HEK293 (cell line): ENCODE results near the gene C20orf204.

Experiments used
- EGR2 ChIP-seq: fragments of 450-650 bp; formaldehyde crosslinking; IDR thresholded peaks from 2 replicates; pipeline ENCODE4 v1.5.1; 2016; ENCODE audit warnings: low read depth, missing biosample characterization, missing genetic modification characterization
- GLIS1 ChIP-seq: fragments of 450-650 bp; formaldehyde crosslinking; IDR thresholded peaks from 2 replicates; pipeline ENCODE4 v1.5.1; 2016; ENCODE audit warnings: missing biosample characterization, missing genetic modification characterization
- HOXA7 ChIP-seq: sonication (generic); formaldehyde crosslinking; IDR thresholded peaks from 2 replicates; pipeline ENCODE4 v1.8.1; 2022; ENCODE audit warnings: missing genetic modification reagents, borderline replicate concordance
- INSM2 ChIP-seq: fragments of 450-650 bp; formaldehyde crosslinking; IDR thresholded peaks from 2 replicates; pipeline ENCODE4 v1.5.1; 2016; ENCODE audit warnings: missing biosample characterization, missing genetic modification characterization
- REPIN1 ChIP-seq: fragments of 450-650 bp; formaldehyde crosslinking; IDR thresholded peaks from 2 replicates; pipeline ENCODE4 v1.5.1; 2017; ENCODE audit warnings: missing biosample characterization, missing genetic modification characterization, low read depth
- SP3 ChIP-seq: fragments of 450-650 bp; formaldehyde crosslinking; IDR thresholded peaks from 2 replicates; pipeline ENCODE4 v1.5.1; 2016; ENCODE audit warnings: missing biosample characterization, missing genetic modification characterization
- YY1 ChIP-seq: fragments of 450-650 bp; formaldehyde crosslinking; IDR thresholded peaks from 2 replicates; pipeline ENCODE4 v1.5.1; 2018; ENCODE audit warnings: missing biosample characterization, missing genetic modification characterization
- YY2 ChIP-seq: fragments of 450-650 bp; formaldehyde crosslinking; IDR thresholded peaks from 2 replicates; pipeline ENCODE4 v1.5.1; 2016; ENCODE audit warnings: missing biosample characterization, missing genetic modification characterization
- ZFP37 ChIP-seq: fragments of 450-650 bp; formaldehyde crosslinking; IDR thresholded peaks from 2 replicates; pipeline ENCODE4 v1.5.1; 2016; ENCODE audit warnings: missing biosample characterization, missing genetic modification characterization
- ZFP69B ChIP-seq: fragments of 450-650 bp; formaldehyde crosslinking; IDR thresholded peaks from 2 replicates; pipeline ENCODE4 v1.5.1; 2016; ENCODE audit warnings: missing biosample characterization, missing genetic modification characterization
- ZNF112 ChIP-seq: fragments of 450-650 bp; formaldehyde crosslinking; IDR thresholded peaks from 2 replicates; pipeline ENCODE4 v1.5.0; 2017; ENCODE audit warnings: missing biosample characterization, missing genetic modification characterization
- ZNF114 ChIP-seq: fragments of 450-650 bp; formaldehyde crosslinking; IDR thresholded peaks from 2 replicates; pipeline ENCODE4 v1.5.0; 2017; ENCODE audit warnings: missing biosample characterization, missing genetic modification characterization
- ZNF121 ChIP-seq: fragments of 450-650 bp; formaldehyde crosslinking; IDR thresholded peaks from 2 replicates; pipeline ENCODE4 v1.5.1; 2016; ENCODE audit warnings: missing biosample characterization, missing genetic modification characterization
- ZNF138 ChIP-seq: fragments of 450-650 bp; formaldehyde crosslinking; IDR thresholded peaks from 2 replicates; pipeline ENCODE4 v1.5.1; 2016; ENCODE audit warnings: missing biosample characterization, missing genetic modification characterization, borderline replicate concordance
- ZNF146 ChIP-seq: fragments of 450-650 bp; formaldehyde crosslinking; IDR thresholded peaks from 2 replicates; pipeline ENCODE4 v1.5.1; 2016; ENCODE audit warnings: missing biosample characterization, missing genetic modification characterization
- ZNF148 ChIP-seq: fragments of 450-650 bp; formaldehyde crosslinking; IDR thresholded peaks from 2 replicates; pipeline ENCODE4 v1.5.0; 2017; ENCODE audit warnings: missing biosample characterization, missing genetic modification characterization, borderline replicate concordance
- ZNF155 ChIP-seq: fragments of 450-650 bp; formaldehyde crosslinking; IDR thresholded peaks from 2 replicates; pipeline ENCODE4 v1.5.1; 2016; ENCODE audit warnings: missing biosample characterization, missing genetic modification characterization
- ZNF169 ChIP-seq: fragments of 450-650 bp; formaldehyde crosslinking; IDR thresholded peaks from 2 replicates; pipeline ENCODE4 v1.5.1; 2016; ENCODE audit warnings: missing biosample characterization, missing genetic modification characterization
- ZNF24 ChIP-seq: fragments of 450-650 bp; formaldehyde crosslinking; IDR thresholded peaks from 2 replicates; pipeline ENCODE4 v1.5.1; 2016; ENCODE audit warnings: missing biosample characterization, missing genetic modification characterization
- ZNF324 ChIP-seq: fragments of 450-650 bp; formaldehyde crosslinking; IDR thresholded peaks from 2 replicates; pipeline ENCODE4 v1.5.1; 2016; ENCODE audit warnings: missing biosample characterization, missing genetic modification characterization
- ZNF354C ChIP-seq: fragments of 450-650 bp; formaldehyde crosslinking; IDR thresholded peaks from 2 replicates; pipeline ENCODE4 v1.5.1; 2016; ENCODE audit warnings: missing biosample characterization, missing genetic modification characterization, low read depth, borderline replicate concordance
- ZNF366 ChIP-seq: fragments of 450-650 bp; formaldehyde crosslinking; conservative IDR thresholded peaks from 2 replicates; pipeline ENCODE4 v1.5.1; 2016; ENCODE audit warnings: missing biosample characterization, missing genetic modification characterization
- ZNF423 ChIP-seq: fragments of 450-650 bp; formaldehyde crosslinking; IDR thresholded peaks from 2 replicates; pipeline ENCODE4 v1.5.1; 2016; ENCODE audit warnings: missing biosample characterization, missing genetic modification characterization
- ZNF501 ChIP-seq: fragments of 450-650 bp; formaldehyde crosslinking; IDR thresholded peaks from 2 replicates; pipeline ENCODE4 v1.5.1; 2016; ENCODE audit warnings: missing biosample characterization, missing genetic modification characterization
- ZNF513 ChIP-seq: fragments of 450-650 bp; IDR thresholded peaks from 2 replicates; pipeline ENCODE4 v1.5.1; 2018; ENCODE audit warnings: missing biosample characterization, missing genetic modification characterization
- ZNF530 ChIP-seq: fragments of 450-650 bp; formaldehyde crosslinking; IDR thresholded peaks from 2 replicates; pipeline ENCODE4 v1.5.1; 2016; ENCODE audit warnings: low read depth, missing biosample characterization, missing genetic modification characterization
- ZNF600 ChIP-seq: fragments of 450-650 bp; formaldehyde crosslinking; IDR thresholded peaks from 2 replicates; pipeline ENCODE4 v1.5.1; 2016; ENCODE audit warnings: missing biosample characterization, missing genetic modification characterization
- ZNF626 ChIP-seq: fragments of 450-650 bp; sonication (Bioruptor Pico); formaldehyde crosslinking; IDR thresholded peaks from 2 replicates; pipeline ENCODE4 v1.5.1; 2018; ENCODE audit warnings: missing biosample characterization, missing genetic modification characterization, inconsistent platforms
- ZNF658 ChIP-seq: fragments of 450-650 bp; formaldehyde crosslinking; IDR thresholded peaks from 2 replicates; pipeline ENCODE4; 2016; ENCODE audit warnings: missing biosample characterization, missing genetic modification characterization
- ZNF704 ChIP-seq: fragments of 450-650 bp; formaldehyde crosslinking; IDR thresholded peaks from 2 replicates; pipeline ENCODE4 v1.5.1; 2016; ENCODE audit warnings: missing biosample characterization, missing genetic modification characterization
- ZNF76 ChIP-seq: fragments of 450-650 bp; formaldehyde crosslinking; IDR thresholded peaks from 2 replicates; pipeline ENCODE4; 2016; ENCODE audit warnings: low read depth, missing biosample characterization, missing genetic modification characterization, borderline replicate concordance
- ZNF768 ChIP-seq: fragments of 450-650 bp; formaldehyde crosslinking; IDR thresholded peaks from 2 replicates; pipeline ENCODE4 v1.5.1; 2018; ENCODE audit warnings: missing biosample characterization, mild to moderate bottlenecking, missing genetic modification characterization
- ZSCAN18 ChIP-seq: fragments of 450-650 bp; formaldehyde crosslinking; IDR thresholded peaks from 2 replicates; pipeline ENCODE4 v1.5.1; 2016; ENCODE audit warnings: missing biosample characterization, missing genetic modification characterization
- ZSCAN30 ChIP-seq: fragments of 450-650 bp; IDR thresholded peaks from 2 replicates; pipeline ENCODE4 v1.5.1; 2018; ENCODE audit warnings: missing biosample characterization, mild to moderate bottlenecking, missing genetic modification characterization, moderate library complexity

The C20orf204 gene

GRCh38 chr20:64038565-64039292 is 2.7 kb downstream of the C20orf204 start (continued):
- peak; percentile 23; the same call in 1 of the 2 replicates for TF ChIP-seq ZNF513
- TF ChIP-seq ZFP69B (tag by site-specific recombination), result peak; percentile 19; the same call in 1 of the 2 replicates
- TF ChIP-seq ZNF138 (tag by site-specific recombination), result no peak
- no peak for TF ChIP-seq ZNF148
- no peak for TF ChIP-seq INSM2
- no peak for TF ChIP-seq ZNF366 (tag by site-specific recombination)
- TF ChIP-seq ZNF704 (tag by site-specific recombination), result no peak
- TF ChIP-seq ZNF114 (tag by site-specific recombination), result no peak
- no peak for TF ChIP-seq REPIN1 (tag by site-specific recombination)
- TF ChIP-seq ZNF155, result no peak
- no peak for TF ChIP-seq YY2
- 0 out of 2 replicates have a peak, but pooled peaks have one; percentile 10 for TF ChIP-seq YY1
- TF ChIP-seq ZNF112 (tag by site-specific recombination), result no peak
- TF ChIP-seq SP3 (tag by site-specific recombination), result peak; percentile 74
- TF ChIP-seq ZFP37 (tag by site-specific recombination), result no peak
- peak; percentile 90 for TF ChIP-seq ZNF423 (tag by site-specific recombination)
- no peak for TF ChIP-seq ZNF324 (tag by site-specific recombination)
- TF ChIP-seq ZNF76 (tag by site-specific recombination), result peak; percentile 55; the same call in 1 of the 2 replicates
- TF ChIP-seq ZNF501, result no peak
- no peak for TF ChIP-seq ZNF121 (tag by site-specific recombination)
- peak; percentile 22; the same call in 1 of the 2 replicates for TF ChIP-seq EGR2 (tag by site-specific recombination)
- no peak for TF ChIP-seq ZSCAN18
- no peak for TF ChIP-seq HOXA7 (CRISPR knock-in tag)
- TF ChIP-seq ZNF146 (tag by site-specific recombination), result no peak
- TF ChIP-seq GLIS1 (tag by site-specific recombination), result peak; percentile 63
- no peak for TF ChIP-seq ZNF24 (tag by site-specific recombination)
- peak; percentile 59; the same call in 1 of the 2 replicates for TF ChIP-seq ZNF600 (tag by site-specific recombination)
- no peak for TF ChIP-seq ZNF169 (tag by site-specific recombination)
- no peak for TF ChIP-seq ZNF626 (tag by site-specific recombination)
- no peak for TF ChIP-seq ZNF658 (tag by site-specific recombination)
- TF ChIP-seq ZSCAN30 (tag by site-specific recombination), result peak; percentile 63
- no peak for TF ChIP-seq ZNF354C
- no peak for TF ChIP-seq ZNF530 (tag by site-specific recombination)
- TF ChIP-seq ZNF768 (tag by site-specific recombination), result no peak
